ENCODE results near the gene BCL2. TPM values are rescaled to one million over a fixed set of nuclear protein-coding genes. Genes with fewer than 3 reads are reported as not detected.
A peak's percentile ranks its signal among the peaks of the same experiment; 100 is the strongest.

BCL2 gene
- polyA plus RNA-seq (2011; rRNA removed) (0.27 and 0.35 TPM in 2 replicates), polyA minus RNA-seq (2011; rRNA and poly(A)+ RNA removed) (0.51 and 0.61 TPM in 2 replicates)

DNA sequence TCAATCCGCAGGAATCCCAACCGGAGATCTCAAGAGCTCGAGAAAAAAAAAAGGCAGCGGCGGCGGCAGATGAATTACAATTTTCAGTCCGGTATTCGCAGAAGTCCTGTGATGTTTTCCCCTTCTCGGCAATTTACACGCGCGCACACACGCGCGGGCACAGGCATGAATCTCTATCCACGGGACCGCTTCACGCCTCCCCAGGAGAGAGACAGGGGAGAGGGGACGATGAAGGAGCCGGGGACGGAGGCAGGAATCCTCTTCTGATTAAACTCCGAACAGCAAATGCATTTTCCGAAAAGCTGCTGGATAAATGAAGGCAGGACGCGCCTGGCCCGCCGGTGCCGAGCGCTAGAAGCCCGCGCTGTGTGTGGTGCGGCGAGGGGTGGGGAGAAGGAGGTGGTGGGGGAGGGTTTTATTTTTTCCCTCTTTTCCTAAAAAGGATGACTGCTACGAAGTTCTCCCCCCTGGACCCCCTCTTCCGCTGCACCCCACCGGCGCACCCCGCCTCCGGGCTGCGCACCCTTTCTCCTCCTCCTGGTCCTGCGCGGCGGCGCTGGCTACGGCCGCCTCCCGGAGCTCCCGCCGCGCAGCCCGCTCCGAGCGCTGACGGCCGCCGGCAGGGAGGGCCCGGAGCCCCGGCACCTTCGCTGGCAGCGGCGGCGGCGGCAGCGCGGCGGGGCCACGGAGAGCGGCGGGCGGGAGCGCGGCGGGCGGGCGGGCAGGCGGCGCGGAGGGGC is at the start of gene BCL2:
BCL2 (minus strand) TSS at position 387 of the 740 bp plus-strand sequence.
- Histone ChIP-seq H3K27ac (ENCODE audit: low read depth, low read length) (no peak within 1 kb of the TSS), H3K9me3 (ENCODE audit: control insufficient read depth, insufficient read depth, low read length) (no peaks in the 10 kb centered on the region), H3K4me3 (ENCODE audit: low read depth, low read length) (peak within 1 kb of the TSS; percentile 70), H3K27me3 (ENCODE audit: control insufficient read depth, insufficient read depth, low read length) (peaks cover 19% of the 10 kb centered on the region)
- CTCF ChIA-PET, result interaction anchor here (1.0 to 2.4 kb wide), 5 partner anchors 23 to 303 kb away, joined by 3 to 14 read pairs (median 3); no protein-coding TSS in a partner anchor
- DNase-seq (ENCODE audit: low read depth, low spot score), result no peak
- TF ChIP-seq, protein P1, sequence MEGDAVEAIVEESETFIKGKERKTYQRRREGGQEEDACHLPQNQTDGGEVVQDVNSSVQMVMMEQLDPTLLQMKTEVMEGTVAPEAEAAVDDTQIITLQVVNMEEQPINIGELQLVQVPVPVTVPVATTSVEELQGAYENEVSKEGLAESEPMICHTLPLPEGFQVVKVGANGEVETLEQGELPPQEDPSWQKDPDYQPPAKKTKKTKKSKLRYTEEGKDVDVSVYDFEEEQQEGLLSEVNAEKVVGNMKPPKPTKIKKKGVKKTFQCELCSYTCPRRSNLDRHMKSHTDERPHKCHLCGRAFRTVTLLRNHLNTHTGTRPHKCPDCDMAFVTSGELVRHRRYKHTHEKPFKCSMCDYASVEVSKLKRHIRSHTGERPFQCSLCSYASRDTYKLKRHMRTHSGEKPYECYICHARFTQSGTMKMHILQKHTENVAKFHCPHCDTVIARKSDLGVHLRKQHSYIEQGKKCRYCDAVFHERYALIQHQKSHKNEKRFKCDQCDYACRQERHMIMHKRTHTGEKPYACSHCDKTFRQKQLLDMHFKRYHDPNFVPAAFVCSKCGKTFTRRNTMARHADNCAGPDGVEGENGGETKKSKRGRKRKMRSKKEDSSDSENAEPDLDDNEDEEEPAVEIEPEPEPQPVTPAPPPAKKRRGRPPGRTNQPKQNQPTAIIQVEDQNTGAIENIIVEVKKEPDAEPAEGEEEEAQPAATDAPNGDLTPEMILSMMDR (IDR thresholded peaks at IDR 0.05; ENCODE audit: low read depth, low read length), result no peak
- POLR2A ChIA-PET, result interaction anchor here (0.7 to 1.1 kb wide), 2 partner anchors 103 to 1222 kb away, joined by 3 read pairs; partner anchors contain the start of gene VPS4B

DNA sequence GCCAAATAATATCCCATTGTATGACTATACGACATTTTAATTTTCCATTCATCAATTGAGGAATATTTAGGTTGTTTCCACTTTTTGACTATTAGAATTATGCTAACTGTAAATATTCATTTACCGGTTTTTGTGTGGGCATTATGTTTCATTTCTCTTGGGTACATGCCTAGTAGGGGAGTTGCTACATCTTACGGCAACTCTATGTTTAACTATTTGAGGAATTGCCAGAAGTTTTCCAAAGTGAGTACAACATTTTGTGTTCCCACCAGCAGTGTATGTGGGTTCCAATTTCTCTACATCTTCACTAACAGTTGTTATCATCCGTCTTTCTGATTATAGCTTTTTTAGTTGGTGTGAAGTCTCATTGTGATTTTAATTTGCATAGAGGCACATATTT is 49.0 kb upstream of the BCL2 start:
- DNase-seq (ENCODE audit: low read depth, low spot score), result no peak
- H3K27ac ChIP-seq (ENCODE audit: low read depth, low read length), result no peak overlapping the region
- TF ChIP-seq, protein P1 (IDR thresholded peaks at IDR 0.05; ENCODE audit: low read depth, low read length), result no peak
- ChIA-PET CTCF (interaction anchor here (0.8 to 1.1 kb wide), 2 partner anchors 70 to 352 kb away, joined by 3 to 4 read pairs; no protein-coding TSS in a partner anchor), POLR2A (no interaction called here)
- no peaks in the 10 kb centered on the region for H3K9me3 ChIP-seq (ENCODE audit: control insufficient read depth, insufficient read depth, low read length)
- H3K4me3 ChIP-seq (ENCODE audit: low read depth, low read length), result no peak overlapping the region
- no peaks in the 10 kb centered on the region for H3K27me3 ChIP-seq (ENCODE audit: control insufficient read depth, insufficient read depth, low read length)

DNA sequence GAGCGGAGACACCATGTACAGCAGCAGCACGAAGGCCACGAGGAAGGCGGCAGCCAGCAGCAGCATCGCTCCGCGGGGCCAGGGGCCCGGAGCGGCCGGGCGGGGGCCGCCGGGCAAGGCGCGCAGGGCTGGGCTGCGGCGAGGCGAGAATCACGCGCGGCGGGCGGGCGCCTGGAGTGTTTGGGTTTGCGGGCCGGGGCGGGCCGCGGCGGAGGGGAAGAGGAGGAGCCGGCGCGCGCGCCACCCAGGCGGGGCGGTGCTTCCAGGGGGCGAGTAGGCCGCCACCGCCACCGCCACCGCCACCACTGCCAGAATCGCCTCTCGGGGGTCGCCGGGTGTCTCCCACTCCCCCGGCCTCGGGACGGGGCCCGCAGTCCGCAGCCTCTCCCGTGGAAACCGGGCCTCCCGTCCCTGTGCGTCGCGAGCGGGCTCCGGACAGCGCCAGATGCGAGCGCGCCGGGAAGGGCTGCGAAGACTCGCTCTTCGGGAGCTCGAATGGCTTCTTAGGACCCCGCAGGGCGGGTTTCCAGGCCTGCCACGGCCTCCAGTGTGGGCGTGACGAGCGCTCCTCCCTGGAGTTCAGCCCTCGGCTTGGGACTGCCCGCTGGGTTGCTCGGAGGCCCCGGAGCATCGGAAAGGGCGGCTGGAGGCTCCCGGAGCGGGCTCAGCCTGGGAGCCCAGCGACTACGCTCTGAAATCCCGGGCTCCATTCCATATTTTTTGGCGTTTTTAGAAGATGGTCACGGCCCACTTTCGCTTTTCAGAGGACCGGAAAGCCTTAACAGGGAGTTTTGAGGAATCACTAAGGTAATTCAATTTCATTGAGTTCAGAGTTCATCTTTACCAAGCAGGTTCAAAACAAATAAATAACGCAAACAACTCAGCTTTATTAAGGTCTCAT is 47.7 kb upstream of the BCL2 start, which contains the start of gene KDSR:
KDSR (minus strand) TSS at position 154 of the 901 bp plus-strand sequence; CDS start at position 66, 88 bp downstream.
- H3K9me3 ChIP-seq (ENCODE audit: control insufficient read depth, insufficient read depth, low read length), result no peaks in the 10 kb centered on the region
- no peaks in the 10 kb centered on the region for H3K27me3 ChIP-seq (ENCODE audit: control insufficient read depth, insufficient read depth, low read length)
- peak; percentile 97 for DNase-seq (ENCODE audit: low read depth, low spot score)
- H3K27ac ChIP-seq (ENCODE audit: low read depth, low read length), result peak within 1 kb of the TSS; percentile 96
- peak within 1 kb of the TSS; percentile 90 for H3K4me3 ChIP-seq (ENCODE audit: low read depth, low read length)
- TF ChIP-seq, protein P1 (IDR thresholded peaks at IDR 0.05; ENCODE audit: low read depth, low read length), result no peak
- CTCF ChIA-PET, result interaction anchor here (0.9 to 1.1 kb wide), 2 partner anchors 28 to 45 kb away, joined by 3 to 4 read pairs; no protein-coding TSS in a partner anchor
- POLR2A ChIA-PET, result interaction anchor here (0.6 to 1.5 kb wide), 10 partner anchors 9 to 72 kb away, joined by 3 to 11 read pairs (median 4); partner anchors contain the start of gene VPS4B

DNA sequence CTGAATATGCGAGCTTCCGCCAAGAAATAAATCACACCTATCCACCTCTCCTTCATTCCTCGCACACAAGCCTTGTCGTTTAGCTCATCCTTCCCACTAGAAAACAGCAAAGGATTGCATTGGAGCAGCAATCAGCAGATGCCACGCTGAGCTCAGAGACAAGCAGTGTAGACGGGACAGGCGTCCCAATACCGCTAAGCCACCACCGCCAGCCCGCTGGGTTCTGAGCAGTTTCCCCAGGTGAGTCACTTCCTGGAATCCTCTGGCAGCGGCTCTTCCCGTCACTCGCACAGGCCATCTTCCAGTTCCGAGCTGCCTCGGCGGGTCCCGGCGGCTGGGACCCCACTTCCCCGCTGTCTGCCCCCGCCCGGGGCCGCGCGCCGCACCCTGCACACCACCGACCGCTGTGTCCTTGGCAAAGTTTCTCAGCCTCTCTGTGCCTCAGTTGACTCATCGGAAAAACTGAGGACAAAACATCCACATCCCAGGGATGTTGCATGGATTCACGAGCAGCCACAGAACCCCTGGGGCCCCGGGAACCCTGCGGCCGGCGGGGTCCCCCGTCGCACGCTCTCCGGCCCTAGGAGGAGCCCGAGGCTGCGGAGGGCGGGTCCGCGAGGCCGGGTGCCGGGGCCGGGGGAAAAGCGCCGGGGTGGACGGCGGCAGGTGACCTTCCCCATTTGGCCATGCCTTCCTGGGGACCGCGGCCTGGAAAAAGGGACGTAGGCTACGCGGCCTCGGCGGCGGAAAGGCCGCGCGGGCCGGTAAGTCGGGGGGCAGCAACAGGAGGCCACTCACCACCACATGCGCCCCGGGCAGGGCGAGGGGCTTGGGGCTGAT is 46.9 kb upstream of the BCL2 start:
- TF ChIP-seq, protein P1 (IDR thresholded peaks at IDR 0.05; ENCODE audit: low read depth, low read length), result no peak
- ChIA-PET CTCF (interaction anchor here (1.1 to 2.6 kb wide), 4 partner anchors 25 to 152 kb away, joined by 3 to 18 read pairs (median 7); no protein-coding TSS in a partner anchor), POLR2A (interaction anchor here (0.6 to 1.5 kb wide), 6 partner anchors 15 to 56 kb away, joined by 3 to 11 read pairs (median 5); partner anchors contain the start of gene VPS4B)
- Histone ChIP-seq H3K27me3 (ENCODE audit: control insufficient read depth, insufficient read depth, low read length) (no peaks in the 10 kb centered on the region), H3K27ac (ENCODE audit: low read depth, low read length) (peak overlapping the region; percentile 68), H3K4me3 (ENCODE audit: low read depth, low read length) (peak overlapping the region; percentile 81), H3K9me3 (ENCODE audit: control insufficient read depth, insufficient read depth, low read length) (no peaks in the 10 kb centered on the region)
- no peak for DNase-seq (ENCODE audit: low read depth, low spot score)

Measured in AG04450 (cell line).